GM10847 (cell line): ENCODE data around the gene LIMS2.

Experiments used
- POLR2A ChIP-seq: IDR thresholded peaks from 2 replicates; pipeline ENCODE4 v1.6.1; 2011; ENCODE audit not compliant: insufficient read length; ENCODE audit errors: extremely low read depth

Gene LIMS2

GRCh38 chr2:127672341-127673224 lies 2.7 kb downstream of the LIMS2 start:
- TF ChIP-seq POLR2A, result no peak

- no peak for TF ChIP-seq POLR2A
Measured at GRCh38 chr2:127671557-127672302, 3.6 kb downstream of the LIMS2 start.

- TF ChIP-seq POLR2A, result no peak
Measured at GRCh38 chr2:127670957-127671290, 4.4 kb downstream of the LIMS2 start.

GRCh38 chr2:127670055-127670956 lies 5.0 kb downstream of the LIMS2 start:
- no peak for TF ChIP-seq POLR2A

- no peak for TF ChIP-seq POLR2A
Measured at GRCh38 chr2:127669056-127669455, 6.3 kb downstream of the LIMS2 start.

GRCh38 chr2:127665267-127665893 lies 9.9 kb downstream of the LIMS2 start:
- no peak for TF ChIP-seq POLR2A

GRCh38 chr2:127664895-127665225 lies 10.5 kb downstream of the LIMS2 start:
- TF ChIP-seq POLR2A, result no peak

- no peak for TF ChIP-seq POLR2A
Measured at GRCh38 chr2:127664065-127664894, 11.1 kb downstream of the LIMS2 start.

GRCh38 chr2:127663566-127664064 lies 11.7 kb downstream of the LIMS2 start:
- no peak for TF ChIP-seq POLR2A

- no peak for TF ChIP-seq POLR2A
Measured at GRCh38 chr2:127662937-127663565, 12.3 kb downstream of the LIMS2 start.

- no peak for TF ChIP-seq POLR2A
Measured at GRCh38 chr2:127661949-127662510, 13.3 kb downstream of the LIMS2 start.

GRCh38 chr2:127661072-127661649 lies 14.2 kb downstream of the LIMS2 start:
- no peak for TF ChIP-seq POLR2A

GRCh38 chr2:127660291-127660578 lies 15.1 kb downstream of the LIMS2 start:
- no peak for TF ChIP-seq POLR2A
